ENCODE results near the gene FGF18.

The FGF18 gene

GRCh38 chr5:171436804-171437285 lies 17.4 kb downstream of the FGF18 start:
- no peak for TF ChIP-seq CTCF (IDR thresholded peaks at IDR 0.05)

- TF ChIP-seq CTCF (IDR thresholded peaks at IDR 0.05), result no peak
These were observed 17.9 kb downstream of the FGF18 start for GRCh38 chr5:171437286-171437821.

GRCh38 chr5:171438738-171439137 lies 19.3 kb downstream of the FGF18 start:
- TF ChIP-seq CTCF (IDR thresholded peaks at IDR 0.05), result no peak

GRCh38 chr5:171441246-171441791 lies 21.9 kb downstream of the FGF18 start:
- no peak for TF ChIP-seq CTCF (IDR thresholded peaks at IDR 0.05)

GRCh38 chr5:171442287-171443042 lies 23.0 kb downstream of the FGF18 start:
- no peak for TF ChIP-seq CTCF (IDR thresholded peaks at IDR 0.05)

- no peak for TF ChIP-seq CTCF (IDR thresholded peaks at IDR 0.05)
These were observed 25.1 kb downstream of the FGF18 start for GRCh38 chr5:171444582-171444981.

GRCh38 chr5:171445644-171446516 lies 26.4 kb downstream of the FGF18 start:
- TF ChIP-seq CTCF (IDR thresholded peaks at IDR 0.05), result no peak

Data from LNCAP (cell line).